Caco-2 (cell line): ENCODE data around the gene DHX15. TPM values are rescaled to one million over a fixed set of nuclear protein-coding genes. Genes with fewer than 3 reads are reported as not detected.

Experiments used
- BruUV-seq: library from RNA; stranded (reverse); fragments of 400-500 nt; replicated peaks from 2 replicates; lab custom pipeline; 2021; lab: Mats Ljungman, UMichigan
- CTCF ChIA-PET: fragments of 300-600 bp; sonication (Branson Sonifier 250); formaldehyde crosslinking; loops from one replicate; lab custom pipeline; 2022; ENCODE audit warnings: antibody characterized with exemption; lab: Charles Lee
- POLR2A ChIA-PET: fragments of 300-600 bp; sonication (Branson Sonifier 250); formaldehyde crosslinking; loops from one replicate; lab custom pipeline; 2022; ENCODE audit warnings: antibody characterized with exemption; lab: Charles Lee
- DNase-seq, 2 experiments: peaks; one replicate each; pipeline versions ENCODE4 v3.0.0 to v3.0.0-alpha.2; 2020 to 2022
- H3K27me3 ChIP-seq: replicated peaks from 2 replicates; pipeline ENCODE4 v1.6.0; 2011; ENCODE audit warnings: low read length; ENCODE audit not compliant: control insufficient read depth, insufficient read depth
- H3K36me3 ChIP-seq: 2 replicates; pipeline ENCODE4 v1.5.1; 2011; ENCODE audit warnings: low read length; ENCODE audit not compliant: control insufficient read depth, insufficient read depth
- H3K4me1 ChIP-seq: fragments of 250-450 bp; sonication (Bioruptor Pico); 2 replicates; pipeline ENCODE4 v1.5.1; 2020; ENCODE audit warnings: mild to moderate bottlenecking
- H3K4me3 ChIP-seq: 2 replicates; pipeline ENCODE4 v1.5.1; 2011; ENCODE audit warnings: low read depth, mild to moderate bottlenecking, control low read depth, low read length
- H3K9me3 ChIP-seq: fragments of 250-450 bp; sonication (Bioruptor Pico); 2 replicates; pipeline ENCODE4 v1.5.1; 2020; ENCODE audit warnings: mild to moderate bottlenecking, moderate library complexity
- H3K27ac Mint-ChIP-seq: one replicate; pipeline ENCODE4 v1.8.0; 2022; ENCODE audit warnings: mixed read lengths; ENCODE audit not compliant: unreplicated experiment
- H3K27me3 Mint-ChIP-seq: one replicate; pipeline ENCODE4 v1.8.0; 2022; ENCODE audit warnings: mixed read lengths; ENCODE audit not compliant: insufficient read depth, unreplicated experiment
- H3K36me3 Mint-ChIP-seq: one replicate; pipeline ENCODE4 v1.8.0; 2022; ENCODE audit warnings: mild to moderate bottlenecking, mixed read lengths; ENCODE audit not compliant: insufficient read depth, unreplicated experiment
- H3K4me1 Mint-ChIP-seq: one replicate; pipeline ENCODE4 v1.8.0; 2022; ENCODE audit warnings: low read depth, mixed read lengths; ENCODE audit not compliant: unreplicated experiment
- H3K4me3 Mint-ChIP-seq: one replicate; pipeline ENCODE4 v1.8.0; 2022; ENCODE audit warnings: mild to moderate bottlenecking, moderate library complexity, mixed read lengths; ENCODE audit not compliant: unreplicated experiment
- H3K9me3 Mint-ChIP-seq: one replicate; pipeline ENCODE4 v1.8.0; 2022; ENCODE audit warnings: mixed read lengths; ENCODE audit not compliant: unreplicated experiment
- CTCF ChIP-seq, 2 experiments: fragments of 200-600 bp in 1 of 2; IDR thresholded peaks; 1 replicate in 1 of 2; 2 replicates in 1 of 2; pipeline versions ENCODE4 v1.5.1 to v1.8.0; 2011 to 2022; ENCODE audit warnings: antibody characterized with exemption in 1 of 2, control low read depth in 1 of 2, inconsistent platforms in 1 of 2, low read depth in 1 of 2, low read length in 1 of 2, mild to moderate bottlenecking in 1 of 2, moderate library complexity in 1 of 2; ENCODE audit not compliant: insufficient read depth in 1 of 2, severe bottlenecking in 1 of 2, unreplicated experiment in 1 of 2
- intact Hi-C: fragments of 100-400 bp; cut with micrococcal nuclease; formaldehyde crosslinking; loops from one replicate; pipeline ENCODE4 v1.10.0; 2022; ENCODE audit not compliant: unreplicated experiment
- total RNA-seq: library from RNA; stranded (reverse); gene quantifications from 2 replicates; pipeline ENCODE4 v1.2.3, GENCODE V29; 2022

DHX15 gene
- total RNA-seq, 1 experiment from 2014 or later = 154 TPM

DNA sequence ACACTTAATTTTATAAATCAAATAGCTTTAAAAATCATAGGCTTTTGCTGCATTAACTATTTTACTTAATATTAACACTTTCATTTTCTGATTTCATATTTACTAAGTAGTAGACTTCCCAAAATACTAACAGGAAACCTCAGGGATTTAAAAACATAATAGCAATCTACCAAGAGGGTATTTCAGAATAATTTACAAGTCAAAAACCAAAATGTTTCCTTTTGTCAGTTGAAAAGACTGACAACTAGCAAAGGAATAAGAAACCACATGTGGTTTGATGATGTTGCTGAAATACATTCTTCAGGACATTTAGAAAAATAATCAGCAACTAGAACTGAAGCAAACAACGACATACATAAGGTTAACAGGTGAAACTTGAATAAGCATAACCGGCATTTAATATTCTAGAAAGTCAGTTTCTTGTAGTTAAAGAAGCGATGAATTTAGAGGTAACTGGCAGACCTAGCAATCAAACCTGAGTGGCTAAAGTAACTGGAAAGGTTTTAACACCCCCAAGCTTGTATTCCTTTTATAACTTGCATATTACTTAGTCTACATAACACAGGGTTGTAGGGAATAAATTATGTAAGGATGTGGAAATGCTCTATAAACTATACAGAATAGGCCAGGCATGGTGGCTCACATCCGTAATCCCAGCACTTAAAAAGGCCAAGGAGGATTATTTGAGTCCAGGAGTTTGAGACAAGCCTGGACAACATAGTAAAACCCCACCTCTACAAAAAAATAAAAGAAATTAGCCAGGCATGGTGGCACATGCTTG, 40.0 kb downstream of the DHX15 start:
- H3K27ac Mint-ChIP-seq = no peak overlapping the region
- peaks cover 65% of the 10 kb centered on the region for H3K36me3 Mint-ChIP-seq
- no peaks in the 10 kb centered on the region for H3K27me3 ChIP-seq
- ChIA-PET POLR2A (no interaction called here), CTCF (no interaction called here)
- H3K4me1 ChIP-seq = 0 out of 2 replicates have a peak, but pooled peaks cover 4% of the 10 kb centered on the region
- no peaks in the 10 kb centered on the region for H3K9me3 ChIP-seq
- intact Hi-C loops = no loop called here
- H3K36me3 ChIP-seq = peaks cover 1% of the 10 kb centered on the region; the same call in 1 of the 2 replicates
- H3K4me3 Mint-ChIP-seq = no peak overlapping the region
- H3K27me3 Mint-ChIP-seq = no peaks in the 10 kb centered on the region
- no peak for TF ChIP-seq CTCF (IDR thresholded peaks at IDR 0.05; ENCODE audit: insufficient read depth in 1 of 2, low read depth in 1 of 2, low read length in 1 of 2, severe bottlenecking in 1 of 2, unreplicated experiment in 1 of 2)
- DNase-seq = no peak
- no TSS peak for BruUV-seq
- H3K4me3 ChIP-seq = no peak overlapping the region
- H3K9me3 Mint-ChIP-seq = no peaks in the 10 kb centered on the region
- H3K4me1 Mint-ChIP-seq = peaks cover 6% of the 10 kb centered on the region

DNA sequence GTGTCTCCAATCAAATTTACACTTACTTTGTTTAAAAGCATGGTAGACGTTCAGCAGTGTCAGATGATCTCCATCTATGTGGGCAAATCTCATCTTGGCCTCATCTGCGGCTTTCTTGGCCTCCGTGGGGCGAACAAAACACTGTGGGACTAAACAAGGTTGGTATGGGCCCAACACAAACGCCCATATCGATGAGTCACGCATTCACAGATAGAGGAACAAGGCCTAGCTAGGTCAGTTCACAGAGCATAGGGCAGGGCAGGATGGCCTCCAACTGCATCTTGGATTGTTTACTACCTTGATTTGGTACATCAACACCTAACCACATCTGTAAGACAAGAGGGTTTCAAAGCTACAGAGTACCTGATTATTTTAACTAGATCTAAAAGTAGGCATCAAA, 47.3 kb downstream of the DHX15 start:
- H3K27me3 ChIP-seq = no peaks in the 10 kb centered on the region
- POLR2A ChIA-PET = no interaction called here
- no peak overlapping the region for H3K4me3 Mint-ChIP-seq
- H3K27me3 Mint-ChIP-seq = no peaks in the 10 kb centered on the region
- no peak overlapping the region for H3K27ac Mint-ChIP-seq
- H3K4me1 ChIP-seq = 0 out of 2 replicates have a peak, but pooled peaks cover 4% of the 10 kb centered on the region
- TF ChIP-seq CTCF (IDR thresholded peaks at IDR 0.05; ENCODE audit: insufficient read depth in 1 of 2, low read depth in 1 of 2, low read length in 1 of 2, severe bottlenecking in 1 of 2, unreplicated experiment in 1 of 2) = no peak
- no peaks in the 10 kb centered on the region for H3K9me3 Mint-ChIP-seq
- no peak for DNase-seq
- CTCF ChIA-PET = no interaction called here
- no peak overlapping the region for H3K4me3 ChIP-seq
- no peaks in the 10 kb centered on the region for H3K9me3 ChIP-seq
- peaks cover 79% of the 10 kb centered on the region for H3K36me3 Mint-ChIP-seq
- no peaks in the 10 kb centered on the region for H3K36me3 ChIP-seq
- intact Hi-C loops = no loop called here
- BruUV-seq = no TSS peak
- H3K4me1 Mint-ChIP-seq = peaks cover 2% of the 10 kb centered on the region

GRCh38 chr4:24535399-24535798, 49.0 kb downstream of the DHX15 start:
- ChIA-PET CTCF (no interaction called here), POLR2A (no interaction called here)
- H3K27me3 Mint-ChIP-seq = no peaks in the 10 kb centered on the region
- BruUV-seq = no TSS peak
- no peaks in the 10 kb centered on the region for H3K4me1 Mint-ChIP-seq
- H3K36me3 Mint-ChIP-seq = peaks cover 77% of the 10 kb centered on the region
- H3K9me3 Mint-ChIP-seq = no peaks in the 10 kb centered on the region
- H3K4me3 Mint-ChIP-seq = no peak overlapping the region
- no peak for TF ChIP-seq CTCF (IDR thresholded peaks at IDR 0.05; ENCODE audit: insufficient read depth in 1 of 2, low read depth in 1 of 2, low read length in 1 of 2, severe bottlenecking in 1 of 2, unreplicated experiment in 1 of 2)
- Histone ChIP-seq H3K4me1 (0 out of 2 replicates have a peak, but pooled peaks cover 3% of the 10 kb centered on the region), H3K4me3 (no peak overlapping the region), H3K27me3 (no peaks in the 10 kb centered on the region), H3K36me3 (no peaks in the 10 kb centered on the region), H3K9me3 (no peaks in the 10 kb centered on the region)
- no peak for DNase-seq
- H3K27ac Mint-ChIP-seq = no peak overlapping the region
- intact Hi-C loops = no loop called here
